ACC112 (cell line): Measurements from ENCODE around the gene COA7.

Source experiments
- H2AFZ ChIP-seq: fragments of 200-600 bp; sonication (generic); one replicate; pipeline ENCODE4 v1.6.0; 2017; ENCODE audit warnings: antibody characterized with exemption, low read length; ENCODE audit not compliant: unreplicated experiment
- H3K27ac ChIP-seq: fragments of 200-600 bp; sonication (generic); 2 replicates; pipeline ENCODE4 v1.5.1; 2014; ENCODE audit warnings: low read depth, mild to moderate bottlenecking, antibody characterized with exemption, low read length, moderate library complexity
- H3K27me3 ChIP-seq: fragments of 200-600 bp; sonication (generic); 2 replicates; pipeline ENCODE4 v1.6.1; 2014; ENCODE audit warnings: mild to moderate bottlenecking, antibody characterized with exemption, low read length, moderate library complexity, mixed read lengths; ENCODE audit not compliant: insufficient read depth
- H3K36me3 ChIP-seq: fragments of 200-600 bp; sonication (generic); 2 replicates; pipeline ENCODE4 v1.6.1; 2016; ENCODE audit warnings: mild to moderate bottlenecking, antibody characterized with exemption, low read length, moderate library complexity, mixed read lengths; ENCODE audit not compliant: insufficient read depth
- H3K4me1 ChIP-seq: fragments of 200-600 bp; sonication (generic); one replicate; pipeline ENCODE4 v1.6.1; 2016; ENCODE audit warnings: low read length, mixed read lengths; ENCODE audit not compliant: insufficient read depth, unreplicated experiment, control insufficient read depth
- H3K4me3 ChIP-seq: fragments of 200-600 bp; sonication (generic); 2 replicates; pipeline ENCODE4 v1.5.1; 2014; ENCODE audit warnings: mild to moderate bottlenecking, low read depth, low read length
- H3K79me2 ChIP-seq: fragments of 200-600 bp; sonication (generic); one replicate; pipeline ENCODE4 v1.6.0; 2016; ENCODE audit warnings: low read length; ENCODE audit not compliant: control insufficient read depth, unreplicated experiment, insufficient read depth

Gene COA7

DNA sequence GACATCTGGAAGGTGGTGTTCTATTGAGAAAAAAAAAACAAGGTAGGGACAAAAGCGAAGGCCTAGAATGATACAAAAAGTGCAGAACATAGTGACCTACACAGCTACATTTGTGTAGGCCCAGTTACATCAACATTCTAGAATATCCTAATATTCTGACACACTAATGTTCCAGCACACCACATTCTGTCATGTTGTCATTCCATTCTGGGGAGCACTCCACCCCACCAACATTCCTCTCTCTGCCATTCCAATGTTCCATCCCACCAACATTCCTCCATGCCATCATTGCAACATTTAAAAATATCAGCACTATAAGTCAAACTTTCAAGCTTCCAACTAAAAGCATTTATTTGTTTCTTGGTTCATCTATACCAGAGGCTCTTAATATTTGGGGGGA, 28.5 kb downstream of the COA7 start:
- no peaks in the 10 kb centered on the region for H3K27me3 ChIP-seq
- no peaks in the 10 kb centered on the region for H3K79me2 ChIP-seq
- no peak overlapping the region for H3K4me3 ChIP-seq
- no peaks in the 10 kb centered on the region for H3K36me3 ChIP-seq
- H3K27ac ChIP-seq: peak overlapping the region; percentile 11; the same call in 1 of the 2 replicates
- H3K4me1 ChIP-seq: peaks cover 29% of the 10 kb centered on the region
- no peak overlapping the region for H2AFZ ChIP-seq

GRCh38 chr1:52668711-52669110, 29.4 kb downstream of the COA7 start:
- H3K4me1 ChIP-seq: peaks cover 26% of the 10 kb centered on the region
- H3K27me3 ChIP-seq: no peaks in the 10 kb centered on the region
- H3K4me3 ChIP-seq: no peak overlapping the region

DNA sequence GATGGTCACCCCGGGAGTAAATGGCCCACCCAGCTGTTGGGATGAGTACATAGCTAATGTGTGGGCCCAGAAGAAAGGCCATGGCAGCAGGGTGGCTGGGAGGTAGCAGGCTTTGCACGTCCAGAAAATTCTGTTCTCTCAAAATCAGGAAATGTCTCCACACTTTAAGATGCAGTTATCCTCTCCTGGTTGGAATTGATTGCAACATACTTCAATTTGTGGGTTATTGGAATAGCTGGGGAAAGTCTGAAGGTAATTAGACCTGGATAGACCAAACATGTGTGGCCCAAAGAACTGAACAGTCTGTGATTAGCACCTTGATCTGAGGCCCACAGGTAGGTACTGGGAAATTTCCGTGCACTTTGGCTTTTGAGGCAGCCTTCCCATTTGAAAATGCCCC, 30.2 kb downstream of the COA7 start:
- Histone ChIP-seq H3K27me3 (no peaks in the 10 kb centered on the region), H3K36me3 (no peaks in the 10 kb centered on the region), H3K79me2 (no peaks in the 10 kb centered on the region), H3K27ac (no peak overlapping the region), H3K4me3 (no peak overlapping the region), H3K4me1 (peaks cover 30% of the 10 kb centered on the region), H2AFZ (no peak overlapping the region)

More at GRCh38 chr1:52668711-52669110, 29.4 kb downstream of the COA7 start:
- Histone ChIP-seq H3K79me2 (no peaks in the 10 kb centered on the region), H2AFZ (no peak overlapping the region), H3K27ac (no peak overlapping the region), H3K36me3 (no peaks in the 10 kb centered on the region)

DNA sequence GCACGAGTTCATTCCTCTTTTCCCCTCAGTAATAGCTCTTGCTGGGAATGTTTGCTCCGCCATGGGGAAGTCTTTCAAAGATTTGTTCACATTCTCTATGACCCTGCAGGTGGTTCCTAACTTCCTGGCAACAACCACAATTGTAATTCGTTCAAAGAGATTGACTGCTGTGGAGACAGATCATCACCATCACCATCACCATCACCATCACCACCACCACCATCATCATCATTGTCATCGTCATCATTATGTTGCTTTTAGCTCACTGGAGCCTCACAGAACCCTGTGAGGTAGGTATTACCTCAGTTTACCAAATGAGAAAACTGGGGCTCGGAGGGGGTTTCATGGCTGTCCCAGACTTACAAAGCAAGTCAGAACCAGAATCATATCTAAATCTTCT, 30.9 kb downstream of the COA7 start:
- H3K4me1 ChIP-seq: peaks cover 36% of the 10 kb centered on the region
- H2AFZ ChIP-seq: no peak overlapping the region
- H3K27me3 ChIP-seq: no peaks in the 10 kb centered on the region
- no peak overlapping the region for H3K27ac ChIP-seq
- no peak overlapping the region for H3K4me3 ChIP-seq
- H3K79me2 ChIP-seq: no peaks in the 10 kb centered on the region
- no peaks in the 10 kb centered on the region for H3K36me3 ChIP-seq

DNA sequence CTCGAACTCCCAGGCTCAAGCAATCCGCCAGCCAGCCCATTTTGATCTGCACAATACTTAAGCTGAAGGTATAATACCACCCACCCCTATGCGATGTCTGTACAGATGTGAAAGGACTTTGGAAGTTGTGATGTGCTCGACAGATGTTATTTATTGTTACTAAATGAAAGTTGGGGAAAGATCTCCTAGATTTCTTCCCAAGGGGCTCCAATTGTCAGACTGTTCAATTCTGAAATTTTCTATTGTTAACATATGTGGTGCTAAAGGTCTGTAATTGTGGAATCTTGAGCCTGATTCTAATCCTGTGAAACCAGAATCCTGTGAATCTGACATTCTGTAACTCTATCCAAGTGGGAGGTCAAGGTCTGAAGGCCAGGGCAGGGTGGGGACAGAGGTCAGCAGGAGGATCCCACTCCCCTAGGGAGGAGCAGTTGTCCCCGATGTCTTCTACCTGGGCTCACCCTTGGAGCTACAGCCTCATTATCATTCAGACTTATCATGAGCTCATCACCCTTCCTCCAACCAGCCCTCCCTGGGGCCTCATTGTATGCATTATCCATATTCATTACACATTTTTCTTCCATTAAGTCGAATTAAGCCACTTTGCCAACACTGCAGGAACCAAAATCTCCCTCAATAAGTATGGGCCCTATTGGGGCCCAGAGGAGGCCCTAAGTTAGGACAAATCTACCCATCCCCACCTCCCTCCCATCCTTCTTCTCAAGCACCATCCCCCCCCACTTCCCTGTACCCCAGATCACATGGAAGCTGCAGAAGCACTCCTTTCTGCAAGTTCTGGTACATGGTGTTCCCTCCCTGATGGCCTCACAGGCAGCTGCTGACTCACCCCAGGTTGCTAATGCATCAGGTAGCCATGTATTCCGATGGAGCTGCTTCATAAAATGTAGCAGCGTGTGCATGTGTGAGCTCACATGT, 32.9 kb downstream of the COA7 start:
- Histone ChIP-seq H3K27ac (no peak overlapping the region), H3K36me3 (no peaks in the 10 kb centered on the region), H3K79me2 (no peaks in the 10 kb centered on the region), H3K4me3 (no peak overlapping the region), H3K27me3 (no peaks in the 10 kb centered on the region), H3K4me1 (peaks cover 36% of the 10 kb centered on the region), H2AFZ (no peak overlapping the region)

DNA sequence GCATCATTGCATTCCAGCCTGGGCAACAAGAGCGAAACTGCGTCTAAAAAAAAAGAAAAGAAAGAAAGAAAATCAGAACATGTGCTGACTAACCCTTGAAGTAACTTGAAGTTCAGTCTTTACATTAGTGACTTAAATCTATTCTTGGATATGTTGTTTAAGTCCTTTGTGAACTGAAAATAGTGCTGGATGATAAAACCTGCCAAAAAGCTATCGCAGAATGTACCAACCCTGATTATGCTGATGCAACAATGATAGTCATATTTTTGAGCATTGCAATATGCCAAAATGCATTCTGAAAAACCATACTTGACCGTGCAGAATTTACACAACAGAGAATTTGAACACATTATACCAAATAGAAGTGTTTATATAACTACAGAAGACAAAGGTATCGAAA, 34.4 kb downstream of the COA7 start:
- Histone ChIP-seq H3K4me3 (no peak overlapping the region), H3K36me3 (no peaks in the 10 kb centered on the region), H3K27me3 (no peaks in the 10 kb centered on the region), H2AFZ (no peak overlapping the region), H3K79me2 (no peaks in the 10 kb centered on the region), H3K27ac (no peak overlapping the region), H3K4me1 (peaks cover 25% of the 10 kb centered on the region)

- Histone ChIP-seq H3K4me1 (peaks cover 20% of the 10 kb centered on the region), H2AFZ (peak overlapping the region; percentile 12), H3K36me3 (no peaks in the 10 kb centered on the region), H3K27ac (peak overlapping the region; percentile 3; the same call in 1 of the 2 replicates), H3K4me3 (peak overlapping the region; percentile 39; the same call in 1 of the 2 replicates), H3K27me3 (no peaks in the 10 kb centered on the region), H3K79me2 (no peaks in the 10 kb centered on the region)
Observed at GRCh38 chr1:52662645-52663313, 35.4 kb downstream of the COA7 start.

DNA sequence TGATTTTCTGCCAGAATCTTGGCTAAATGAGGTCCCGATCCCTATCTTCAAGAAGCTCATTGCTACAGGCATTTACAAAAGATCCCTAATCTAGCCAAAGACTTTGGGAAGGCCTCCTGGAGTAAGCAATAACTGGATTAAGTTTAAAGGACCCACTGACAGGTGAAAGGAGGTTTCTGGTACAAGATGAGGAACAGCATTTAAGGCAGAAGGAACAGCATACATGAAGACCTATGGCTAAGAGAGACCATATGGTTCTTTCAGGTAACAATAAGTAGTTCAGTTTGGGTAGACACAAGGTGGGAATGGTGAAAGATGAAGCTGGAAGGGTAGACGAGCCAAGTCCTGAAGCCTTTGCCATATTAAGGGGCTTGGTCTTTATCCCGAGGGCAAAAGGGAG, 37.3 kb downstream of the COA7 start:
- Histone ChIP-seq H3K36me3 (no peaks in the 10 kb centered on the region), H3K4me3 (no peak overlapping the region), H2AFZ (no peak overlapping the region), H3K27me3 (no peaks in the 10 kb centered on the region), H3K4me1 (peaks cover 20% of the 10 kb centered on the region), H3K27ac (no peak overlapping the region), H3K79me2 (no peaks in the 10 kb centered on the region)

DNA sequence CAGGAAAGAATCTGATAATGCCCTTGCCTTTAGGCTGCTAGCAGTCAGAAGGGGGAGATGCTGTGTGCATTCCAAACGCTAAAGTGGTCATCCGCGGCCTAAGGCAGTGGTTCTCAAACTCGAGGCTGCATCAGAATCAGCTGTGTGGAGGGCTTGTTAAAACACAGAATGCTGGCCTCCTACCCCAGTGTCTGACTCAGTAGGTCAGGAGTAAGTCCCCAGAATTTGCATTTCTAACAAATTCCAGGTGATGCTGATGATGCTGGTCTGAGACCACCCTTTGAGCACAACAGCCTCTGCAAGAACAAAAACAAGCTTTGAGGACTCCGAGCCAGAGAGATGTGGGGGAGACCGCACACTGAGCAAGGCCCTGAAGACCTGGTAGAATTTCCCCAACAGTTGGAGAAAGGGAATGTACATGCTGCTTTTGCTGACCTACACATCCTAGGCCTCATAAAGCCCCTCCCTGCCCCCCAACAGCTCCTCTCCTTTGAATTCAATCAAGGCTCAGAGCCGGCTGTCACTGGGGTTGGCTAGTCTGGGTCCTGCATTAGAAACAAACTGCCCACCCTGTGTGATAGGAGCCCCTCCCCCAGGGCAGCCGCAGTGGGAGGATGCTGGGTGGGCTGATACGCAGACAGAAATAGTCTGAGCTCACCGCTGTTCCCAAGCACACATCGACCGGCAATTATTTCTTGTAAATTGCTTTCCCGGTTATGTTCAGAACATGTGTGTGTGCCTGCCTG, 38.1 kb downstream of the COA7 start:
- Histone ChIP-seq H3K79me2 (no peaks in the 10 kb centered on the region), H3K4me3 (no peak overlapping the region), H3K36me3 (no peaks in the 10 kb centered on the region), H2AFZ (no peak overlapping the region), H3K27me3 (no peaks in the 10 kb centered on the region), H3K27ac (no peak overlapping the region), H3K4me1 (peaks cover 12% of the 10 kb centered on the region)

DNA sequence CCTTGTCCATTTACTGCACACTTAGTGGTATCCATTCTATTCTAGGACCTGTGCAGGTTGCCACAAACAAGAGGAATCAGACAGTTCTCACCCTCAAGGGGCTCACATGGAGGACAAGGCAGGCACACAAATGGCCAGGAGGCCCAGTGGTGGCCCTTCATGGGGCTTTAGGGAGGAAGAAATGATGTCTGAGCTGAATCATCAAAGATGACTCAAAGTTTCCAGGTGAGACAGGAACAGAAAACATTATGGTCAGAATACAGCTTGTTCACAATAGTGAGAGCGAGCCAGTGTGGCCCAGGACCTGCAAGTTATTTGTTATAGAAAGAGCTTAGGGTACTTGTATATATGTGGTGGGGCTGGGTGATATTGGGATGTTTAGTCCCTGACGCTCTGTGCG, 38.8 kb downstream of the COA7 start:
- Histone ChIP-seq H3K79me2 (no peaks in the 10 kb centered on the region), H3K4me1 (peaks cover 10% of the 10 kb centered on the region), H2AFZ (no peak overlapping the region), H3K27ac (no peak overlapping the region), H3K27me3 (no peaks in the 10 kb centered on the region), H3K36me3 (no peaks in the 10 kb centered on the region), H3K4me3 (no peak overlapping the region)
